IPS-20b (cell line): ENCODE results near the gene FSD2.
A peak's percentile ranks its signal among the peaks of the same experiment; 100 is the strongest.

Source experiments
- H3K27ac ChIP-seq: one replicate; pipeline ENCODE4 v1.5.1; 2013; ENCODE audit warnings: low read length
- H3K27me3 ChIP-seq: 2 replicates; pipeline ENCODE4 v1.6.1; 2013; ENCODE audit warnings: mild to moderate bottlenecking, low read length, inconsistent platforms; ENCODE audit not compliant: insufficient read depth
- H3K36me3 ChIP-seq: 2 replicates; pipeline ENCODE4 v1.6.1; 2013; ENCODE audit warnings: low read depth, mild to moderate bottlenecking, inconsistent platforms, low read length, moderate library complexity; ENCODE audit not compliant: insufficient read depth
- H3K4me1 ChIP-seq: 2 replicates; pipeline ENCODE4 v1.6.1; 2013; ENCODE audit warnings: mild to moderate bottlenecking, control low read depth, inconsistent platforms, low read length, moderate library complexity; ENCODE audit not compliant: insufficient read depth
- H3K4me3 ChIP-seq: 2 replicates; pipeline ENCODE4 v1.5.1; 2013; ENCODE audit warnings: mild to moderate bottlenecking, low read length, inconsistent platforms
- H3K9ac ChIP-seq: 2 replicates; pipeline ENCODE4 v1.6.1; 2013; ENCODE audit warnings: low read depth, mild to moderate bottlenecking, inconsistent platforms, low read length, moderate library complexity
- H3K9me3 ChIP-seq: 2 replicates; pipeline ENCODE4 v1.6.1; 2013; ENCODE audit warnings: mild to moderate bottlenecking, low read depth, low read length, inconsistent platforms; ENCODE audit not compliant: insufficient read depth

FSD2 gene

GRCh38 chr15:82805994-82806406 lies at the start of gene FSD2:
Gene FSD2 (minus strand): TSS chr15:82806069. CDS start chr15:82787390, 18,679 bp downstream.
- Histone ChIP-seq H3K27me3 (peaks cover 41% of the 10 kb centered on the region), H3K4me1 (peaks cover 5% of the 10 kb centered on the region; the same call in 1 of the 2 replicates), H3K36me3 (no peaks in the 10 kb centered on the region), H3K27ac (no peak within 1 kb of the TSS), H3K9ac (no peak within 1 kb of the TSS), H3K9me3 (no peaks in the 10 kb centered on the region), H3K4me3 (no peak within 1 kb of the TSS)

DNA sequence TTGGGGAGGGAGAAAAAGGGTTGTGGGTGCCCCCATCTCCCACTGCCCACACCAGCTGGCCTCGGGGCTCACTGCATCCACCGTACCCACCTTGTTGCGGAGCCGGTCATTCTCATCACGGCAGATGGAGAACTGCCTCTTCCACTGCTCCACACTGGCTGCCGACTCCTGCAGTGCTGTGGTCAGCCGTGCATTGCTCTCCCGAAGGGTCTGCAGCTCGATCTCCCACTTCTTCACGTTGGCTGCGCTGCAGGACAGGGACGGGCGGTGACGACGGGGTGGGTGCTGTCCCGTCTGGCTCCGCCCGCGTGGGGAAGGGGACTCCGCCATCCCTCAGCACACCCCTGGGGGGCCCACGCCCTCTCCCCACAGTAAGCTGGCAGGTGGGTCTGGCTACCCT lies 48.7 kb upstream of the FSD2 start:
- Histone ChIP-seq H3K9ac (no peak overlapping the region), H3K4me1 (no peaks in the 10 kb centered on the region), H3K27ac (no peak overlapping the region), H3K36me3 (no peaks in the 10 kb centered on the region), H3K9me3 (no peaks in the 10 kb centered on the region), H3K4me3 (no peak overlapping the region), H3K27me3 (no peaks in the 10 kb centered on the region)

DNA sequence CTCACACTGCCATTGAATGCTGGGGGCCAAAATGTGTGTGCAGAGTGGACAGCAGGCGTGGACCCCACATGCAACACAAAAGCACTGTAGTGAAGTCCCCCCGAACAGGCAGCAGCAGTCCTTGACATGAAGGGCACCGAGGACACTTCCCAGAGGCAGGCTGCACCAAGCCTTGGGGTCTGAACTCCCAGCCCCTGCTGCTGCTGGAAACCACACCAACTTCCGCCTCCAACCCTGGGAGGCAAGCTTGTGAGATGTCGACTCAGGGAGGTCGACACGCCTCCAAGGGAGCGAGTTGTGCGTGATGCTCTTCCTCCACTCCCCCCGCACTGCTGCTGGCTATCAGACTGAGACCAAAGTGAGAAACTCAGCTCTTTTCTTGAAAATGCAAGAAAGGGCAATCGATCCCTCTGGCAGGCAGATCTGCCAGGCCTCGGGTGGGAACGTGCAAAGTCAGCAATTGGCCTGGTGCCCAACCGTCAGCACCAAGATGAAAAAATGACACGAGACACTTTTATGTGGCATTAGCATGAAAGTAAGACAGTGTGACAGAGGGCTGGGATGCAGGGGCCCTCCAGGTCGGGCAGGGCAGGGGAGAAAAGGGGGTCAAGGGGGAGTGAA lies 47.2 kb upstream of the FSD2 start:
- H3K4me1 ChIP-seq = no peaks in the 10 kb centered on the region
- no peaks in the 10 kb centered on the region for H3K9me3 ChIP-seq
- H3K36me3 ChIP-seq = no peaks in the 10 kb centered on the region
- H3K27ac ChIP-seq = no peak overlapping the region
- no peak overlapping the region for H3K9ac ChIP-seq
- no peak overlapping the region for H3K4me3 ChIP-seq
- no peaks in the 10 kb centered on the region for H3K27me3 ChIP-seq

DNA sequence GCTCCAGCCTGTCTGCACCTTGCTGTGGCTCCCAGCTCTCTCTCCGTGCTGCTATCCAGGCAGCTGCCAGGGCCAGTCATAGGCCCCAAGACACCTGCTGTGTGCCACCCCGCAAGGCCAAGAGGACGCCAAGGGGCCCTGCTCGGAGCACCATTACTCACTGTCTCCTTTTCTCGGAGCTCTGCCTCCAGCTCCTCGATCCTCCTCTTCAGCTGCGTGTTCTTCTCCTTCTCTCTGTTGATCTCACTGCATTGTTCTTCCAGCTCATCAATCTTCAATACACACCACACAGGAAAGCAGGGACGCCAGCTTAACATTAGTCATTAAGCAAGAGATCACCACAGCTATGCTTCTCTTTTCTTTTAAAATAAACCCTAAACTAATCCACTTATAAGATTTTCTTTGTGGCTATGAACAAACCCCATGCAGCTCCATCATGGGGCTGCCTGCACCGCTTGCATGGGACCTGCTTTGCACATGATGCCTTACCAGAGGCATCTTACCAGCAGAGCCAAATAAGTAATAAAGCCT lies 46.2 kb upstream of the FSD2 start:
- Histone ChIP-seq H3K4me1 (no peaks in the 10 kb centered on the region), H3K27ac (no peak overlapping the region), H3K4me3 (no peak overlapping the region), H3K9ac (no peak overlapping the region), H3K27me3 (no peaks in the 10 kb centered on the region), H3K36me3 (no peaks in the 10 kb centered on the region), H3K9me3 (no peaks in the 10 kb centered on the region)

GRCh38 chr15:82851306-82851850 lies 45.5 kb upstream of the FSD2 start:
- Histone ChIP-seq H3K36me3 (no peaks in the 10 kb centered on the region), H3K27ac (no peak overlapping the region), H3K27me3 (no peaks in the 10 kb centered on the region), H3K4me1 (no peaks in the 10 kb centered on the region), H3K9me3 (no peaks in the 10 kb centered on the region), H3K4me3 (no peak overlapping the region), H3K9ac (no peak overlapping the region)

DNA sequence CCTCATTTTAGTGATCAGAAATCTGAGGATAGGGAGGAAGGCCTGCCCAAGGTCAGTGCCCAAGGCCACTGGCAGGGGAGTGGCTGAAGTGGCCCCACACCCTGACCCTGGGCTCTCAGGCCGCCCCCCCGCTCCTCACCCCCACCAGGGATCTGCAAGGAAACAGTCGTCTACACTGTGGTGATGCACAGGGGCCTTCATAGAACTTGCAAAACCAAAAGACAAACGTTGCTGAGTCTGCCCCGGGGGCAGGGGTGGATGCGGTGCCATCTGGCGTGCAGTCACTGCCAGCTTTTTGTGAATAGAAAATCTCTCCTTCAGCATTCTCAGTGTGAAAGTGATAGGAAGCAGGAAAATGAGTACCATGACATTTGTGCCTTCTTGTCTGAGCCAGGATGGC lies 44.9 kb upstream of the FSD2 start:
- H3K36me3 ChIP-seq = no peaks in the 10 kb centered on the region
- no peaks in the 10 kb centered on the region for H3K27me3 ChIP-seq
- H3K9me3 ChIP-seq = no peaks in the 10 kb centered on the region
- no peak overlapping the region for H3K27ac ChIP-seq
- H3K9ac ChIP-seq = no peak overlapping the region
- H3K4me1 ChIP-seq = no peaks in the 10 kb centered on the region
- no peak overlapping the region for H3K4me3 ChIP-seq

- no peaks in the 10 kb centered on the region for H3K27me3 ChIP-seq
- no peak overlapping the region for H3K27ac ChIP-seq
Measured at GRCh38 chr15:82849556-82850512, 44.0 kb upstream of the FSD2 start.

DNA sequence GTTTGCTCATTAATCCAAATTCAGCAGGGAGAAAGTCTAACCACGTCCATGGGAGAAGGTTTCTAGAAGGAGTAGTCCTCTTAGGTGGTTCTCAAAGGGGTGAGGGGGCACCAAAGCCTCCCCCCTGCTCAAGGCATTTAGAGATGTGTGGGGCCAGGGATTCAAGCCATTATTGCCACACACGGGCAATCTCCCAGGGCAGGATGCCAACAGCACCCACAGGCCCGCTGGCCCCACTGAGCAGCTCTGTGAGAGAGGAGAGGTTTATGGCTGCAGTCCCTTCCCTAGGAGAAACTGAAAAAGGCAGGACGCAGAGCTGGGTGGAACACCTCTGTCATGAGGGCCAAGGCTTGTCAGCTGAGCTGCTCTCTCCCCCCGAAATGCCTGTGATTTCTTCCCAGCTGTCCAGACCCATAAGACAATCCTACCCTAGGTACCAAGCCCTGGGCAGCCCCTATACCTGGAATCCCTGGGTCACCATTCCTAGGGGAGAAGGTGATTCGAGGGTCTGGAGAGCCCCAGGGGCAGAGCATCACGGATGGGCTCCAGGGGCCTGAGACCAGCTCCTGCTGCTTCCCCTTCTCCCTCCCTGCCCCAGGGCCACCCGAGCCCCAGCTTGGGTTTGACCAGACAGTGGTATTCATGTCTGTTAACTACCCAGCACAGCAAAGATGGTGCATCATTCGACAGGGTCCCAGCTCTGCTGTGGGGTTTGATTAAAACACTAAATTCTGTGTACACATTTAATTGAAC lies 42.5 kb upstream of the FSD2 start:
- no peak overlapping the region for H3K27ac ChIP-seq
- H3K4me3 ChIP-seq = no peak overlapping the region
- H3K9ac ChIP-seq = no peak overlapping the region
- no peaks in the 10 kb centered on the region for H3K4me1 ChIP-seq
- H3K9me3 ChIP-seq = no peaks in the 10 kb centered on the region
- H3K27me3 ChIP-seq = no peaks in the 10 kb centered on the region
- no peaks in the 10 kb centered on the region for H3K36me3 ChIP-seq

More at GRCh38 chr15:82849556-82850512, 44.0 kb upstream of the FSD2 start:
- Histone ChIP-seq H3K9ac (peak overlapping the region; percentile 44; the same call in 1 of the 2 replicates), H3K36me3 (no peaks in the 10 kb centered on the region), H3K4me3 (peak overlapping the region; percentile 16; the same call in 1 of the 2 replicates), H3K9me3 (no peaks in the 10 kb centered on the region), H3K4me1 (no peaks in the 10 kb centered on the region)

- Histone ChIP-seq H3K36me3 (no peaks in the 10 kb centered on the region), H3K9ac (no peak overlapping the region), H3K27ac (no peak overlapping the region), H3K4me1 (no peaks in the 10 kb centered on the region), H3K27me3 (no peaks in the 10 kb centered on the region), H3K4me3 (no peak overlapping the region), H3K9me3 (no peaks in the 10 kb centered on the region)
Measured at GRCh38 chr15:82847703-82848102, 41.8 kb upstream of the FSD2 start.

DNA sequence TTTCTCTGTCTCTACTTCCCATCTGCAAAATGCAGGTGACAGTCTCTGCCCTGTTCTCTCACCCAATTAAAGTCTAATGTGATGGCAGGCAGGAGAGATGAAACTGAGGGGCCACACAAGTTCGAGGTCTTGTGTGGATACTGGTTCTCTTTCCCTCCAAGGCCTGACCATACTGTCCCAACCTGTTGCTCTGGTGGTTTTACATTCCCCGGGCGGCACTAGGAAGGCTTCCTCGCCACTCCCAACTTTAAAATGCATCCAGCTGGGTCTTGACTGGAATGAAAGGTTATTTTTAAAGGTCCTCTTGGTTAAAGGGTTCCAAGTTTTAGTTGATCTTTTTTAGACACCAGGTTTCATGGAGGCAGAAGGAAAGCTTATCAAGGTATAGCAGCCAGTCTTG lies 40.8 kb upstream of the FSD2 start:
- Histone ChIP-seq H3K27ac (no peak overlapping the region), H3K9ac (no peak overlapping the region), H3K4me3 (no peak overlapping the region), H3K9me3 (no peaks in the 10 kb centered on the region), H3K27me3 (no peaks in the 10 kb centered on the region), H3K36me3 (no peaks in the 10 kb centered on the region), H3K4me1 (no peaks in the 10 kb centered on the region)

DNA sequence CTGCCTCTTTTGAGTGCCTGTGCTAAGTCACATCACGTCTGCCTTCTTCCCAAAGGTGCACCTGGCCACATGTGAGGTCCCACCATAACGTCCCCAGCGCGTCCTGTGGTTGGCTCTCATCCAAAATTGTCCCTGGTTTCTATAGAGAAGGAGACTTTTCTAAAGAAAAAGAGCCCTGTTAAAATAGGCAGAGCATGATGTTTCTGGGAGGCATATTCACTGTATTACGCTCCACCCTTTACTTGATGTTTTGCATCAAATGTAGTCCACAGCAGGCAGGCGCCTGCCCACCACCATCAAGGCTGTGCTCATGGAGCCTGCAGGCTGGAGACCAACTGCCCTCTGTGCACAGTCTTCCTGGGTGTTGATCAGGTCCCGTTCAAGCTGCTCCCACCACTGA lies 39.8 kb upstream of the FSD2 start:
- H3K9ac ChIP-seq = no peak overlapping the region
- no peak overlapping the region for H3K27ac ChIP-seq
- H3K4me3 ChIP-seq = no peak overlapping the region

More for the DNA sequence above, 39.8 kb upstream of the FSD2 start:
- Histone ChIP-seq H3K36me3 (no peaks in the 10 kb centered on the region), H3K4me1 (no peaks in the 10 kb centered on the region), H3K27me3 (no peaks in the 10 kb centered on the region), H3K9me3 (no peaks in the 10 kb centered on the region)
